Measurements from ENCODE around the gene CRACR2A.

GRCh38 chr12:3791256-3791874 lies 38.5 kb upstream of the CRACR2A start:
- TF ChIP-seq CTCF (IDR thresholded peaks at IDR 0.05) (no peak), POLR2A (IDR thresholded peaks at IDR 0.05) (no peak)
